ENCODE measurements around the gene SKAP1. TPM values are rescaled to one million over a fixed set of nuclear protein-coding genes. Genes with fewer than 3 reads are reported as not detected.
"Not testable (repeated sequence)": the region's sequence is repeated elsewhere in the genome, so short reads cannot be mapped to it uniquely, and the experiment has no call there.

Gene SKAP1
- total RNA-seq, 1 experiment from 2014 or later = not detected

- no peak for DNase-seq (ENCODE audit: low spot score)
- in situ Hi-C loops (cut with HindIII; ENCODE audit: low sequenced_read_pairs) = no loop called here
Measured at GRCh38 chr17:48453447-48453846, 23.4 kb upstream of the SKAP1 start.

- in situ Hi-C loops (cut with HindIII; ENCODE audit: low sequenced_read_pairs) = no loop called here
- DNase-seq (ENCODE audit: low spot score) = no peak
Measured at GRCh38 chr17:48451489-48451888, 21.5 kb upstream of the SKAP1 start.

DNA sequence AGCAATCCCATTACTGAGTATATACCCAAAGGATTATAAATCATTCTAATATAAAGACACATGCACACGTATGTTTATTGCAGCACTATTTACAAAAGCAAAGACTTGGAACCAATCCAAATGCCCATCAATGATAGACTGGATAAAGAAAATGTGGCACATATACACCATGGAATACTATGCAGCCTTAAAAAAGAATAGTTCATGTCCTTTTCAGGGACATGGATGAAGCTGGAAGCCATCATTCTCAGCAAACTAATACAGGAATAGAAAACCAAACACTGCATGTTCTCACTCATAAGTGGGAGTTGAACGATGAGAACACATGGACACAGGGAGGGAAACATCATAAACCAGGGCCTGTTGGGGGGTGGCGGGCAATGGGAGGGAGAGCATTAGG, 19.3 kb upstream of the SKAP1 start:
- in situ Hi-C loops (cut with HindIII; ENCODE audit: low sequenced_read_pairs) = not testable (repeated sequence)

DNA sequence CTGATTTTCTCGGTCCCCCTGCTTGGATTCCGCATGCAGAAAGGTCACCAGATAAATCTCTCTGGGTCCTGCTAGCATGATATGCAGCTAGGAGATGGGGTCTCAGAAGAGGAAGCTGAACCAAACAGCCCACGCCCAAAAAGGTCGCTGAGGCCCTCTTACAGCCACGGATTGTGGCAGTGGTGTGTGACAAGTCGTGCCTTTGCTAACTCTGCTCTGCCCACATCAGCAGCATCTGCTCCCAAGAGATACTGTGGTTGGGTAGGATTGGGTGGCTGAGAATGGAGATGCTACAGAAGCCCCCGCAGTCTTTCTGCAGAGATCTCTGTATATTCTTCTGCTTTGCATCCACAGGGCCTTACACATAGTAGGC, 15.2 kb upstream of the SKAP1 start:
- in situ Hi-C loops (cut with HindIII; ENCODE audit: low sequenced_read_pairs) = no loop called here
- DNase-seq (ENCODE audit: low spot score) = no peak

More for the DNA sequence above, 19.3 kb upstream of the SKAP1 start:
- not testable (repeated sequence) for DNase-seq (ENCODE audit: low spot score)

DNA sequence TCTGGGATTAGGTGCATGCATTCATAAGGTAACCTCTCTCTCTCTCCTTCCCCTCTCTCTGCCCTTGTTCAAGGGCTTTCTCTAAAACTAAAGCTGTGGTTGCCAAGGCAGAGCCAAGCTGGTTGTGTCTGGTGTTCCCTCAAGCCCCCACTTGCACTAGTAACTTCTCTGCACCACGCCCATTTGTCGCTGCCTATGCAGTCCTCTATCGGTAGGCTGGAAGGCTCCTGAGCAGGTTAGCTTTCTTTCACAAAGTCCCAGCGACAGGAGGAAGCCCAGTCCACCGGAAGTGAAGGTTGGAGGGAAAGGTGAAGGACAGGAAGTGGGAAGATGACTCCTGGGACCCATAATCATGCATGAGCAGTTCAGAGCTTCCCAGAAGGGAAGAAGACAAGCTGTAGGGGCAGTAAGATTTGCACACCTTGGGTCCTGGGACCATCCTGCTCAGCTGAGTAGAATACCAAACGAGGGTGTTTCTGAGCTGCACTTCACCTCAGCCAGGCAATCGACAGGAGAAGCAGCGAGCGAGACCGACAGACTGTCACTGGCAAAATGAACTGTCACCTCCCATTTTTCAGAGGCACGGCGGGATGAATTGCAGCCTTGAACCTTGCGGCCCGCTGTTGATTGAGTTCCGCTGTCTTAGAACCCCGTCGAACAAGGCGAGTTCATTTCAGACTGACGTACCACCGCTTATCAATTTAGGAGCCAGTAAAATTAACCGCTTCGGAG, 14.7 kb upstream of the SKAP1 start:
- in situ Hi-C loops (cut with HindIII; ENCODE audit: low sequenced_read_pairs) = no loop called here
- no peak for DNase-seq (ENCODE audit: low spot score)

DNA sequence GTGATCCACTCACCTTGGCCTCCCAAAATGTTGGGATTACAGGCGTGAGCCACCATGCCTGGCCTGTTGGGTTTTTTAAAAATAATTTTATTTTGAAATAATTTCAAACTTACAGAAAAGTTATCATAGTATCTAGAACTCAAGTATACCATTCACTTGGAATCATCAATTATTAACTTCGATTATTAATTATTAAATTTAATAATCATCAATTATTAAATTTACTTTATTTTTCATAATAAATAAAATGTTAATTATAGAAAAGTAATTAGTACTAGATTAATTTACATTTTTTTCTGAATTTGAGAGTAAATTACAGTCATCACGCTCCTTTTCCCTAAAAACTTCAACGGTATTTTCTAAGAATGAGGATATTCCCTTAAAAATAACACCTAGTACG, 13.7 kb upstream of the SKAP1 start:
- no peak for DNase-seq (ENCODE audit: low spot score)
- in situ Hi-C loops (cut with HindIII; ENCODE audit: low sequenced_read_pairs) = no loop called here

DNA sequence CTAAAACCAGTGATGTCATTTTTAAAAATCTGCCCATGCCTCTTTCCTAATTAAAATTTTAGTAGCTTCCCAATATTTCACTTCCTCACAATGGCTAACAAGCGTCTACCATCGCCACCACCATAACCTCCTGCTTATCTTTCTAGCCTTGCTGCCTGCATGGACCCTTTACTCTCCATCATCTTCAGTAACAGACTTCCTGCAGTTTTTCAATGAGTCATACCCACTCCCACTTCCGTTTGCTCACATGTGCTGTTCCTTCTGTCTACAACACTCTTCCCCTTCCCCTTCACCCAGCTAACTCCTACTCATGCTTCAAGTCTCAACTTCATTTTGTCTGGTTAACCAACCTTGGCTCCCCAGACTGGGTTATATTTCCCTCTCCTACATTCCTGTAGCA, 12.8 kb upstream of the SKAP1 start:
- no peak for DNase-seq (ENCODE audit: low spot score)
- in situ Hi-C loops (cut with HindIII; ENCODE audit: low sequenced_read_pairs) = no loop called here

DNA sequence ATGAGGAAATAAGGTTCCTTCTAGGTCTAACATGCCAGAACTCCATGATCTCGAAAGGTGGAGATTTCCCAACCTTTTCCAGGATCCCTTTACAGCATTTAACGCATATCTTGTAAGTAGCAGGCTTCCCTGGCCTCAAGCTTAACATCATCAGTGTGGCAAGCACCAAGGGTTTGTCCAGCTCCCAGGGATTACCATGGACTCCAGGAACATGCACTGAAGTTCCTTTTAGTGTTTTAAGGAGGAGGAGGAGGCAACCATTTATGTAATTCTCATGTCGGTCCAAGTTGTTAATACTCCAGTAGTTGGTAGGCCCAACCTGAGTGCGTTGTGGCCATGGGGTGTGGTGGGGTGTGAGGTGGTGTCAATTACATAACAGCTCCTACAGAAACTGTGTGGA, 11.8 kb upstream of the SKAP1 start:
- no peak for DNase-seq (ENCODE audit: low spot score)
- in situ Hi-C loops (cut with HindIII; ENCODE audit: low sequenced_read_pairs) = no loop called here

- in situ Hi-C loops (cut with HindIII; ENCODE audit: low sequenced_read_pairs) = no loop called here
- no peak for DNase-seq (ENCODE audit: low spot score)
Measured at GRCh38 chr17:48441231-48441711, 11.3 kb upstream of the SKAP1 start.

DNA sequence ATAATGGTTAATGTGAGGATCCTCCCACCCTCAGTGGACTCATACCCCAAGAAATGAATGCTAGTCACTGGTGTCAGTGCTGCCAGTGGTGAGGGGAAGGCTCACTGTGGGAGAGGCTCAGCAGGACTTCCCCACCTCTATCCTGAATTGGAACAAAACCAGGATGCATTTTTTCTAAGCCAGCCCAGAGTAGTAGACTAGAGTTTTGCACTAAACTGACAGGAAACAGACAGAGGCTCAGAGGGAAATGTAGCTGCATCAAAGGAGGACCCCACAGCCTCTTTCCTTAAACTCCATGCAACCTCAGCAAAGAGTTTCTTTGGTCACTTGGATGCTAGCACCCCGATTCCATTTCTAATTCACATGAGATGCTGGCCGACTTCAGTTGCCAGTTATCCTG, 10.7 kb upstream of the SKAP1 start:
- no peak for DNase-seq (ENCODE audit: low spot score)
- in situ Hi-C loops (cut with HindIII; ENCODE audit: low sequenced_read_pairs) = no loop called here

GRCh38 chr17:48439875-48440505, 10.0 kb upstream of the SKAP1 start:
- DNase-seq (ENCODE audit: low spot score) = no peak
- in situ Hi-C loops (cut with HindIII; ENCODE audit: low sequenced_read_pairs) = no loop called here

GRCh38 chr17:48439110-48439850, 9.3 kb upstream of the SKAP1 start:
- in situ Hi-C loops (cut with HindIII; ENCODE audit: low sequenced_read_pairs) = no loop called here
- DNase-seq (ENCODE audit: low spot score) = no peak

DNA sequence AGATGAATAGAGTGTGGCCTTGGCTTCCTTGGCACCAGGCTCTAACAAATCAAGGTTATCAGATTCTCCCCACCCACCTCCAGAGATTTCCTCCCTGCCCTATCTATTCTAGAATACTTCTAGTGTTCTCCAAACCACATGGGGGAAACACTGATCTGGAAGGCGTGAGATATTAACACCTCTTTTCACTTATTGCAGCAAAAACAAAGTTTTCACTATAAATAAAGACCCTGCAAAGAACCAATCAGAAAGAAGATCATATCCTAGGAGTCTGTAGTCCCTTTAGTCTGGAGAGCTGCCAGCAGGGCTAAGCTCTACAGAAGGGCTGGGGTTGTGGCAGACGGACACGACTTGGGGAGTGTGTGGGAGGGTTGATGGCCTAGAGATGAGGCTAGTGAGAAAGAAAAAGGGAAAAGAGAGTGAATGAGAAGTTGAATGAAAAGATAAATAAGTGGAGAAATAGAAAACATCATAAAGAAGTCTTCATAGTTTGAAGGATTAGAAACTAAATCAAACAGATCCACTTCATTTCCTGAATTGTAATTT, 8.6 kb upstream of the SKAP1 start:
- DNase-seq (ENCODE audit: low spot score) = no peak
- in situ Hi-C loops (cut with HindIII; ENCODE audit: low sequenced_read_pairs) = no loop called here

GRCh38 chr17:48433896-48434295, 3.9 kb upstream of the SKAP1 start:
- in situ Hi-C loops (cut with HindIII; ENCODE audit: low sequenced_read_pairs) = no loop called here
- no peak for DNase-seq (ENCODE audit: low spot score)

- in situ Hi-C loops (cut with HindIII; ENCODE audit: low sequenced_read_pairs) = no loop called here
- DNase-seq (ENCODE audit: low spot score) = no peak
Measured at GRCh38 chr17:48432820-48433775, 3.1 kb upstream of the SKAP1 start.

GRCh38 chr17:48429156-48429555, 858 bp downstream of the SKAP1 start:
- no peak for DNase-seq (ENCODE audit: low spot score)

DNA sequence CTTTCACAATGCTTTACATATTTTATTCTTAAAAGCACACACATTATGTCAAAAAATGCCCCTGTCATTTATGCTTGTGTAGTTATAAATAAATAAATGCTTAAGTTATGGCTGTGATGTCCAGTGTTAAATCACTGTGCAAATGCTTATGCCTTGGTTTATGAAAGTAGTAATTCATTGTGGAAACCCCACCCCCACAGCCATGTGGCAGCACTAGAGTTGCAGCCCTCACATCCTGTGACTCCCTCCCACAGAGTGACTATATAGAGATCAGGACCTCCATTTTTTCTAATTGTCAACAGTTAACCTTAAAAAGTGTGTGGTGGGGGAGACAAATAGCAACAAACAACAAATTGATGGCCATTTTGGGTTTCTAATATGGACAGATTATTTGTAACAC, 2.4 kb downstream of the SKAP1 start:
- DNase-seq (ENCODE audit: low spot score) = no peak
- in situ Hi-C loops (cut with HindIII; ENCODE audit: low sequenced_read_pairs) = no loop called here

More at GRCh38 chr17:48429156-48429555, 858 bp downstream of the SKAP1 start:
- in situ Hi-C loops (cut with HindIII; ENCODE audit: low sequenced_read_pairs) = no loop called here

GRCh38 chr17:48426761-48427500, 3.1 kb downstream of the SKAP1 start:
- DNase-seq (ENCODE audit: low spot score) = no peak
- in situ Hi-C loops (cut with HindIII; ENCODE audit: low sequenced_read_pairs) = no loop called here
